Erythroblast (primary cell): ENCODE data around the gene CD93.

Source experiments
- GATA1 ChIP-seq: IDR thresholded peaks from 2 replicates; pipeline ENCODE4 v1.6.1; 2011; ENCODE audit warnings: low read depth, mild to moderate bottlenecking, control low read depth, low read length, moderate library complexity
- POLR2A ChIP-seq: IDR thresholded peaks from 2 replicates; pipeline ENCODE4 v1.6.1; 2011; ENCODE audit warnings: mild to moderate bottlenecking, low read length

- no peak for TF ChIP-seq POLR2A
- TF ChIP-seq GATA1 = no peak
Measured at GRCh38 chr20:23031346-23031745, 54.8 kb downstream of the CD93 start.
